Transverse colon (tissue), 3 donors: Measurements from ENCODE around the gene ALK.

Experiments used
- EP300 ChIP-seq: sonication (generic); formaldehyde crosslinking; IDR thresholded peaks from one replicate; pipeline ENCODE4 v1.6.1; 2017; ENCODE audit warnings: antibody characterized with exemption, low read depth
- POLR2A ChIP-seq: fragments of 450-650 bp; IDR thresholded peaks from one replicate; pipeline ENCODE4 v1.6.1; 2016; ENCODE audit warnings: antibody characterized with exemption, mild to moderate bottlenecking, moderate library complexity
- TF ChIP-seq, protein P1 (sequence below), 5 experiments: fragments of 200-600 bp in 3 of 5; fragments of 450-650 bp in 2 of 5; sonication (generic) in 3 of 5; IDR thresholded peaks; 1 replicate in 2 of 5; 2 replicates in 3 of 5; pipeline ENCODE4 v1.5.1; 2016 to 2017; ENCODE audit warnings: antibody characterized with exemption in 5 of 5, inconsistent platforms in 3 of 5, mild to moderate bottlenecking in 2 of 5, moderate library complexity in 1 of 5

DNA sequence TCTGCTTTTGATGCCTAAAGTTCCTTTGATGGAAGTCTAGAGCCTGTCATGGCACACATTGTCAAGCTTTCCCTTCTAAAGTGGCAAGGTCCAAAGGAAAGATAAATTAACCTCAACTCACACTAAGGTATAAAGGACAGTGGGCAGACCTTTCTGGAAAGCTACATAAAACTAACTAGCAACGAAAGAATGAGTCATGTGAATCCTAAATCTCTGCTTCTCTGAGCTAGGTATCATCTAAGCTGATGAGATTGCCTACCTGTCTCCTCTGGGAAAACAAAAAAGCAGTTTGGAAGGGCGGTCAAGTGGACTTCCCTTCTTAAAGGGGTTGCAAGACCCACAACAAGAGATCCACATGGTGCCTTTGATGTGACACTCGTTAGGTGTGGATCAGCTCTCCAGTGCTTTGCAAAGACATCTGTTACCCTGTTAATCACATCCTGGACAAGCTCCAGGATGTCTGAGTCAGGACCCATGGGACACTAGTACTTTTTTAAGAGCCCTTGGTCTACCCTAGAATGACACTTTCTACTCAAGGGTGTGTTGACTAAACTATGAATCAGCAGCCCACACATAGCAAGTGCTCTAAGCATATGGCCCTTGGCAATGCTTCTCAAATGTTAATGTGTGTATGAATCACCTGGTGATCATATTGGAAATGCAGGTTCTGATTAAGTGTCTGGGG, 173.5 kb downstream of the ALK start:
- TF ChIP-seq, protein P1, sequence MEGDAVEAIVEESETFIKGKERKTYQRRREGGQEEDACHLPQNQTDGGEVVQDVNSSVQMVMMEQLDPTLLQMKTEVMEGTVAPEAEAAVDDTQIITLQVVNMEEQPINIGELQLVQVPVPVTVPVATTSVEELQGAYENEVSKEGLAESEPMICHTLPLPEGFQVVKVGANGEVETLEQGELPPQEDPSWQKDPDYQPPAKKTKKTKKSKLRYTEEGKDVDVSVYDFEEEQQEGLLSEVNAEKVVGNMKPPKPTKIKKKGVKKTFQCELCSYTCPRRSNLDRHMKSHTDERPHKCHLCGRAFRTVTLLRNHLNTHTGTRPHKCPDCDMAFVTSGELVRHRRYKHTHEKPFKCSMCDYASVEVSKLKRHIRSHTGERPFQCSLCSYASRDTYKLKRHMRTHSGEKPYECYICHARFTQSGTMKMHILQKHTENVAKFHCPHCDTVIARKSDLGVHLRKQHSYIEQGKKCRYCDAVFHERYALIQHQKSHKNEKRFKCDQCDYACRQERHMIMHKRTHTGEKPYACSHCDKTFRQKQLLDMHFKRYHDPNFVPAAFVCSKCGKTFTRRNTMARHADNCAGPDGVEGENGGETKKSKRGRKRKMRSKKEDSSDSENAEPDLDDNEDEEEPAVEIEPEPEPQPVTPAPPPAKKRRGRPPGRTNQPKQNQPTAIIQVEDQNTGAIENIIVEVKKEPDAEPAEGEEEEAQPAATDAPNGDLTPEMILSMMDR (IDR thresholded peaks at IDR 0.05) = no peak
- TF ChIP-seq POLR2A (no peak), EP300 (no peak)
